Small intestine (tissue), 7 donors: ENCODE measurements around the gene PRODH2. TPM values are rescaled to one million over a fixed set of nuclear protein-coding genes. Genes with fewer than 3 reads are reported as not detected.

ENCODE experiments used
- DNase-seq, 2 donors: peaks; one replicate each; pipeline versions ENCODE4 v3.0.0 to v3.0.0-alpha.2; 2013
- FAIRE-seq: peaks from 2 replicates; lab custom pipeline; 2012; peaks lifted over from hg19 to GRCh38; lab: Jason Lieb, UNC
- H3K27ac ChIP-seq, 3 donors: one replicate each; pipeline ENCODE4 v1.5.1; 2013; ENCODE audit warnings: low read length in 2 of 3, mild to moderate bottlenecking in 2 of 3, control low read depth in 1 of 3, inconsistent platforms in 1 of 3, low read depth in 1 of 3, moderate library complexity in 1 of 3
- H3K27me3 ChIP-seq, 3 donors: one replicate each; pipeline ENCODE4 v1.6.1; 2013; ENCODE audit warnings: low read length in 3 of 3, inconsistent platforms in 1 of 3; ENCODE audit not compliant: control insufficient read depth in 3 of 3, insufficient read depth in 3 of 3
- H3K36me3 ChIP-seq, 3 donors: one replicate each; pipeline ENCODE4 v1.6.1; 2013; ENCODE audit warnings: low read length in 3 of 3, inconsistent platforms in 1 of 3, low read depth in 1 of 3, mild to moderate bottlenecking in 1 of 3, moderate library complexity in 1 of 3; ENCODE audit not compliant: control insufficient read depth in 3 of 3, insufficient read depth in 2 of 3
- H3K4me1 ChIP-seq, 3 donors: one replicate each; pipeline ENCODE4 v1.6.1; 2013; ENCODE audit warnings: low read length in 2 of 3, inconsistent platforms in 1 of 3, low read depth in 1 of 3, mild to moderate bottlenecking in 1 of 3, moderate library complexity in 1 of 3; ENCODE audit not compliant: control insufficient read depth in 3 of 3, insufficient read depth in 2 of 3
- H3K4me3 ChIP-seq, 3 donors: one replicate each; pipeline ENCODE4 v1.5.1; 2013; ENCODE audit warnings: low read length in 3 of 3, control low read depth in 1 of 3, inconsistent platforms in 1 of 3, low read depth in 1 of 3, mild to moderate bottlenecking in 1 of 3, moderate library complexity in 1 of 3
- H3K9me3 ChIP-seq, 2 donors: one replicate each; pipeline ENCODE4 v1.6.1; 2013; ENCODE audit warnings: low read depth in 1 of 2, low read length in 1 of 2; ENCODE audit not compliant: control insufficient read depth in 2 of 2, insufficient read depth in 1 of 2
- WGBS, 3 donors: extraction: QIAGEN DNeasy Blood & Tissue Kit; methylation state at CpG; one replicate each; pipeline ENCODE4 v1.1.7; 2013; 5-methylcytosine and 5-hydroxymethylcytosine counted together
- polyA plus RNA-seq, 4 donors: library from polyadenylated mRNA; stranded (reverse) in 3 of 4; unstranded in 1 of 4; fragments of 200-250 nt in 3 of 4; fragments of 120-200 nt in 1 of 4; gene quantifications; one replicate each; pipeline versions ENCODE4 v1.2.1 to v1.2.3, GENCODE V29; 2013
- donor health status: healthy with polysubstance abuse.
- donor health status: control.
- donor health status: control.
- donor health status: Bipolar disorder and iron deficiency.
- donor health status: healthy.

The PRODH2 gene
- polyA plus RNA-seq, 4 donors = 0.24 to 0.54 TPM; not detected in 2

DNA sequence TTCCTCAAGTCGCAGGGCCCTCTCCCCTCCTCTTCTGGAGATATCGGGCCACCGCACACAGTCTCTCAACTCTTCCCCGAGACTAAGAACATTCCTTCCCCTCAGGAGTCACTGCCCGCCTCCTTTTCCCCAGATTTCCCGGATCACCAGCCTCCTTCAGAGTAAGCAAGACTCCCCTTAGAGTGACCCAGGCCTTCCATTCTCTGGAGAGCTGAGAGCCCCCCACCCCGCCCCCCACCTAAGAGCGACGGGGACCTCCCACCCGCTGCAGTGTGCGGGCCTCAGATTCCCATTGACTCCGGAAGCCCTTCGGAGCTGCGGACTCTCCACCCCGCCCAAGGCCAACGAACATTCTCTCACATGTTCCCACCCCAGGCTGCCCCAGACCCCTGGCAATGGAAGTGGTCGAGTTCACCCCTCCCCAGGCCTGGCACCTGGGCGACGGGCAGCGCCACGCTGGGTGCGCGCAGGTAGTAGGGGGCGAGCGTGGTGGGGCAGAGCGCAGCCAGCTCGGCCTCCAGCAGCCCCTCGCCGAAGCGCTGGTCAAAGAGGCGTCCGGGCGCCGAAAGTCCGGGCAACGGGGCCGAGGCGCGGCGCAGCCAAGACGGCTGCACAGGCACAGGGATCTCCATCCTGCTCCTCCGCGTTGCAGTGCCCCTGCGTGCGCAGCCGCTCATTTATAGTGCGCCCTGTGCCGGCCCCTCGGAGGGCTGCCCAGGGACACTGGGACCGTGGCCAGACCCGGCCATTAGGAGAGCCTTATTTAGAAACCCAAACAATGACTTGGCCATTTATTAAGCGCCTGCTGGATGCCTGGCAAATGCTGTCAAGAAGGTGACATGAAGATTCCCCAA lies 56.0 kb downstream of the PRODH2 start, which contains the start of gene HSPB6:
Gene HSPB6 (minus strand): TSS at position 653 of the 854 bp plus-strand sequence. CDS start 21 bp downstream, at position 632.
- Histone ChIP-seq H3K4me1 (peaks cover 0 to 30% (median 15%) of the 10 kb centered on the region in 3 donors), H3K27ac (peak within 1 kb of the TSS in 2 of 3 donors; percentile 64 to 90), H3K4me3 (peak within 1 kb of the TSS; percentile 29 to 70 (median 45)), H3K27me3 (peaks cover 0 to 24% (median 0%) of the 10 kb centered on the region in 3 donors), H3K36me3 (peaks cover under 1 to 45% (median 10%) of the 10 kb centered on the region in 3 donors), H3K9me3 (no peaks in the 10 kb centered on the region)
- DNase-seq (peak in 1 of 2 donors; percentile 40), FAIRE-seq (no peak)
- 3 to 14% (median 8%) methylated on average over 50 to 52 of the region's 52 CpGs for WGBS, 3 donors

DNA sequence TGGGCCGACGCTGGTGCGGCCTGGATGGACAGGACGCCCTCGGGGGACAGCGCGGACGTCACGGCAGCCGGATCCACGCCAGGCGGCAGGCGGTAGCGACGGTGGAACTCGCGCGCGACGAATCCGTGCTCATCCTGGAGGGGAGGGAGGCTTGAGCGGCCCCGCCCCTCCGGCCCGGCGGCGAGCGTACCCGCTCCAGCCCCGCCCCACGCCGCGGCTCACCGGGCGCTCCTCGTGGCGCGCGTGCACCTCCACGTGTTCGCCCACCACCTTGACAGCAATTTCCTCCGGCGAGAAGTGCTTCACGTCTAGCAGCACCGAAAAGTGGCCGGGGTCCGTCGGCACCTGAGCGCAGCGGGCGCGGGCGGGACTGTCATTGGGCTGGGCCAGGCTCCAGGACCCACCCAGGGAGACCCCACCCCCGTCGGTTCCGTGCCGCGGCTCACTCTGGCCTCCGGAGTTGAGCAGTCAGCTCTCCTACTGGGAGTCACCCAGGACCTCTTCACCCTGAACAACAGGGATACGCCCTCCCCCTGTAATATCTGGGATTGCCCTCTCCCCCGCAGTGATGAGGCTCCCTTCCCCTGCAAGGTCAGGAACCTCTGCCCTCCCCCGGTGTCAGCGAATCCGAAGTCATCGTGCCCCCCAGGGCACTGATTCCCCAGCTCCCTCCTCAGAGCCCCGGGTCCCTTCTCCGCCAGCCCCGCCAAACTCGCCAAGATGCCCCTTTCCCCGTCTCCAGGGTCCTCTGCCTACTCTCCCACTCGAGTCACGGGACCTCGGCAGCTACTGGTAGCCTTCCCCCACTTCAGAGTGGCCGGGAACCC lies 56.9 kb downstream of the PRODH2 start:
- WGBS, 3 donors = 13 to 15% (median 15%) methylated on average over 55 to 74 of the region's 74 CpGs
- Histone ChIP-seq H3K4me1 (peaks cover 0 to 30% (median 15%) of the 10 kb centered on the region in 3 donors), H3K9me3 (no peaks in the 10 kb centered on the region), H3K27ac (peak overlapping the region in 2 of 3 donors; percentile 64 to 90), H3K36me3 (peaks cover 0 to 47% (median 10%) of the 10 kb centered on the region in 3 donors), H3K27me3 (peaks cover 0 to 24% (median 0%) of the 10 kb centered on the region in 3 donors), H3K4me3 (peak overlapping the region in 2 of 3 donors; percentile 27 to 70)
- DNase-seq (peak; percentile 47 to 60), FAIRE-seq (no peak)

- WGBS, 3 donors = 33 to 41% (median 41%) methylated on average over 14 to 17 of the region's 17 CpGs
- H3K4me1 ChIP-seq = peaks cover 0 to 30% (median 15%) of the 10 kb centered on the region in 3 donors
- H3K27me3 ChIP-seq = peaks cover 0 to 24% (median 0%) of the 10 kb centered on the region in 3 donors
- DNase-seq (no peak), FAIRE-seq (no peak)
- peak overlapping the region in 2 of 3 donors; percentile 17 to 90 for H3K27ac ChIP-seq
- no peaks in the 10 kb centered on the region for H3K9me3 ChIP-seq
- H3K4me3 ChIP-seq = peak overlapping the region in 2 of 3 donors; percentile 10 to 27
- H3K36me3 ChIP-seq = peaks cover 0 to 46% (median 10%) of the 10 kb centered on the region in 3 donors
These were observed 57.5 kb downstream of the PRODH2 start for GRCh38 chr19:35755131-35755549.

DNA sequence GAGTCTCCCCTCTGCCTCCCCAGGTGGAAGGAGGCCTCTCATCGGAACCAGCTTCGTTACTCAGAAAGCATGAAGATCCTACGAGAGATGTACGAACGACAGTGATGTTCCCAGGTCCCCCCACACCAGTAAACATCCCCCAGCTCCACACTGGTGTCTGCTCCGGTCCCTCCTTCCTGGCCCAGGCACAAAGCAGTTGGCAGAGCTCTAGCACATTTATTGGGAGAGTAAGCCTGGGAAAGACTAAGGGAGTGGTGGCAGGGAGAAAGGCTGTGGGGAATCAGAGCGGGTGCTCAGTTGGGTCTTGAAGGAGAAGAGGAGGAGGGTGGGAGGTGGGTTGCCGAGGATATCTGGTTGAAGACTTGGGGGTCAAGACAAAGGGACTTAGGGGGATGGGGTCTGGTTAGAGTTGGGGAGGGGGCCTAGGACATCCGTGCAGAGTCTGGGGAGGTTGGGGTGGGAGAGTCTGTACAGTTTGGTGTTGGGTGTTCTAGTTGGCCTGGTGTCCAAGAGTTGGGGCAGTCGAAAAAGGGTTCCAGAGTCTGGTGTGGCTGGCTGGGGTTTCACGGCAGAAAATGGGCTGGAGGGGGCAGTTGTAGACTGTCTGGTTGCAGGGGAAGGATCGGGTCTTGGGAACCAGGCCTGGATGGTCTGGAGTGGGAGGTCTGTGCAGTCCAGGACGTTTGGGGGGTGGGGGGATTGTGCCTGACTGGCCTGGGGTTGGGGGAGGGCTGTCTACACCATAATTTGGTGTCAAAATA lies 58.1 kb downstream of the PRODH2 start:
- Histone ChIP-seq H3K36me3 (peaks cover 0 to 41% (median 10%) of the 10 kb centered on the region in 3 donors), H3K4me3 (no peak overlapping the region), H3K4me1 (peaks cover 0 to 30% (median 15%) of the 10 kb centered on the region in 3 donors), H3K27me3 (peaks cover 0 to 24% (median 0%) of the 10 kb centered on the region in 3 donors), H3K9me3 (no peaks in the 10 kb centered on the region), H3K27ac (peak overlapping the region in 1 of 3 donors; percentile 90)
- WGBS, 3 donors = 83 to 88% (median 87%) methylated on average over 13 of the region's 13 CpGs
- FAIRE-seq (no peak), DNase-seq (no peak)

GRCh38 chr19:35753634-35754369 lies 58.8 kb downstream of the PRODH2 start:
- H3K27ac ChIP-seq = peak overlapping the region in 1 of 3 donors; percentile 90
- DNase-seq (no peak), FAIRE-seq (no peak)
- H3K4me3 ChIP-seq = no peak overlapping the region
- peaks cover 0 to 40% (median 10%) of the 10 kb centered on the region in 3 donors for H3K36me3 ChIP-seq
- H3K27me3 ChIP-seq = peaks cover 0 to 24% (median 0%) of the 10 kb centered on the region in 3 donors
- H3K4me1 ChIP-seq = peaks cover 0 to 30% (median 13%) of the 10 kb centered on the region in 3 donors
- no peaks in the 10 kb centered on the region for H3K9me3 ChIP-seq
- WGBS, 3 donors = 91 to 95% (median 94%) methylated on average over 20 of the region's 20 CpGs

DNA sequence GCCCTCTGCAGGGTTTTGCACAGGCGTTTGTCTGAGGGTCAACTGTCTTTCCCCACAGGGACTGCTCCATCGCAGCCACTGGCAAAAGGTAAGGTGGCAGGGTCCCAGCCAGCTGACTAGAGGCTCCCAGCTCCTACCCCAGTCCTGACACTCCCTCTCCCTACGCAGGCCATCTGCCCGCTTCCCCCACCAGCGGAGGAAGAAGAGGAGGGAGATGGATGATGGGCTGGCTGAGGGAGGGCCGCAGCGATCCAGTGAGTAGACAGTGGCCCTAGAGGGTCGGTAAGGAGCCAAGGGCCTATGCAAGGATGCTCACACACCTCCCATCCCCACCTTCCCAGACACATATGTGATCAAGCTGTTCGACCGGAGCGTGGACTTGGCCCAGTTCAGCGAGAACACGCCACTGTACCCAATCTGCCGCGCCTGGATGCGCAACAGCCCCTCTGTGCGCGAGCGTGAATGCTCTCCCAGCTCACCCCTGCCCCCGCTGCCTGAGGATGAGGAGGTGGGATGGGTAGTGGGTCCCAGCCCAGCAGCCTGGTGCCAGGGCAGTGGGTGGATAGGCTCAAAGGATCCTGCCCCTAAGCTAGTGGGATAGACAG lies 59.8 kb downstream of the PRODH2 start:
- DNase-seq = no peak
- no peak for FAIRE-seq
- H3K27me3 ChIP-seq = peaks cover 0 to 24% (median 0%) of the 10 kb centered on the region in 3 donors

More for the DNA sequence above, 59.8 kb downstream of the PRODH2 start:
- H3K27ac ChIP-seq = no peak overlapping the region
- H3K36me3 ChIP-seq = peaks cover 0 to 40% (median 10%) of the 10 kb centered on the region in 3 donors
- H3K4me1 ChIP-seq = peaks cover 0 to 30% (median 11%) of the 10 kb centered on the region in 3 donors
- H3K4me3 ChIP-seq = no peak overlapping the region
- no peaks in the 10 kb centered on the region for H3K9me3 ChIP-seq
- 95 to 96% (median 96%) methylated on average over 20 of the region's 20 CpGs for WGBS, 3 donors
